Neural progenitor cell (in vitro differentiated cells): ENCODE data around the gene TRIM47. TPM values are rescaled to one million over a fixed set of nuclear protein-coding genes. Genes with fewer than 3 reads are reported as not detected.
A peak's percentile ranks its signal among the peaks of the same experiment; 100 is the strongest.

Experiments used
- DNase-seq: peaks from one replicate; pipeline ENCODE4 v3.0.0-alpha.2; 2016; ENCODE audit warnings: low spot score
- H2AFZ ChIP-seq: fragments of 200-600 bp; sonication (generic); replicated peaks from 2 replicates; pipeline ENCODE4 v1.6.1; 2016; ENCODE audit warnings: antibody characterized with exemption
- H3F3A ChIP-seq: fragments of 200-600 bp; sonication (generic); 2 replicates; pipeline ENCODE4 v1.6.1; 2016; ENCODE audit warnings: antibody characterized with exemption, low read depth
- H3K27ac ChIP-seq: fragments of 200-600 bp; sonication (generic); 2 replicates; pipeline ENCODE4 v1.5.1; 2016; ENCODE audit warnings: mild to moderate bottlenecking
- H3K27me3 ChIP-seq: fragments of 200-600 bp; sonication (generic); 2 replicates; pipeline ENCODE4 v1.6.1; 2016; ENCODE audit warnings: mild to moderate bottlenecking, moderate library complexity
- H3K36me3 ChIP-seq: fragments of 200-600 bp; sonication (generic); 2 replicates; pipeline ENCODE4 v1.5.1; 2016
- H3K4me1 ChIP-seq: fragments of 200-600 bp; sonication (generic); 2 replicates; pipeline ENCODE4 v1.6.1; 2016; ENCODE audit warnings: mixed run types
- H3K4me2 ChIP-seq: fragments of 200-600 bp; sonication (generic); 2 replicates; pipeline ENCODE4 v1.6.1; 2016
- H3K4me3 ChIP-seq: fragments of 200-600 bp; sonication (generic); 2 replicates; pipeline ENCODE4 v1.5.1; 2016
- H3K79me2 ChIP-seq: fragments of 200-600 bp; sonication (generic); 2 replicates; pipeline ENCODE4 v1.6.1; 2016; ENCODE audit warnings: low read depth
- H3K9ac ChIP-seq: fragments of 200-600 bp; sonication (generic); 2 replicates; pipeline ENCODE4 v1.6.1; 2016
- H3K9me3 ChIP-seq: fragments of 200-600 bp; sonication (generic); 2 replicates; pipeline ENCODE4 v1.5.1; 2016; ENCODE audit warnings: low read depth
- H4K20me1 ChIP-seq: fragments of 200-600 bp; sonication (generic); 2 replicates; pipeline ENCODE4 v1.6.1; 2016; ENCODE audit warnings: low read depth
- H3K27ac Mint-ChIP-seq: 3 replicates; pipeline ENCODE4 v1.8.0; 2021; ENCODE audit warnings: mixed read lengths
- H3K27me3 Mint-ChIP-seq: 2 replicates; pipeline ENCODE4 v1.8.0; 2022; ENCODE audit warnings: low read depth, mild to moderate bottlenecking, inconsistent platforms, moderate library complexity, mixed read lengths; ENCODE audit not compliant: insufficient read depth
- H3K36me3 Mint-ChIP-seq: 3 replicates; pipeline ENCODE4 v1.8.0; 2021; ENCODE audit warnings: mixed read lengths
- H3K4me1 Mint-ChIP-seq: 3 replicates; pipeline ENCODE4 v1.8.0; 2021; ENCODE audit warnings: mixed read lengths
- H3K4me3 Mint-ChIP-seq: 3 replicates; pipeline ENCODE4 v1.8.0; 2021; ENCODE audit warnings: mild to moderate bottlenecking, moderate library complexity, mixed read lengths
- H3K9me3 Mint-ChIP-seq: 3 replicates; pipeline ENCODE4 v1.8.0; 2020; ENCODE audit warnings: mixed read lengths
- EZH2 ChIP-seq: fragments of 200-600 bp; sonication (generic); IDR thresholded peaks from 2 replicates; pipeline ENCODE4 v1.6.1; 2017; ENCODE audit warnings: antibody characterized with exemption, mild to moderate bottlenecking, moderate library complexity
- EZH2phosphoT487 ChIP-seq: fragments of 200-600 bp; sonication (generic); IDR thresholded peaks from 2 replicates; pipeline ENCODE4 v1.6.1; 2017; ENCODE audit warnings: antibody characterized with exemption
- total RNA-seq: library from RNA; depleted of rRNA; stranded (reverse); fragments of >200 nt; gene quantifications from 2 replicates; pipeline ENCODE4 v1.2.3, GENCODE V29; 2015; ENCODE audit warnings: low replicate concordance
- TF ChIP-seq, protein P1 (sequence below): fragments of 200-600 bp; sonication (generic); IDR thresholded peaks from 2 replicates; pipeline ENCODE4 v1.5.1; 2017; ENCODE audit warnings: antibody characterized with exemption, mild to moderate bottlenecking

The TRIM47 gene
- total RNA-seq, 1 donor from 2014 or later, result 1.3 TPM

DNA sequence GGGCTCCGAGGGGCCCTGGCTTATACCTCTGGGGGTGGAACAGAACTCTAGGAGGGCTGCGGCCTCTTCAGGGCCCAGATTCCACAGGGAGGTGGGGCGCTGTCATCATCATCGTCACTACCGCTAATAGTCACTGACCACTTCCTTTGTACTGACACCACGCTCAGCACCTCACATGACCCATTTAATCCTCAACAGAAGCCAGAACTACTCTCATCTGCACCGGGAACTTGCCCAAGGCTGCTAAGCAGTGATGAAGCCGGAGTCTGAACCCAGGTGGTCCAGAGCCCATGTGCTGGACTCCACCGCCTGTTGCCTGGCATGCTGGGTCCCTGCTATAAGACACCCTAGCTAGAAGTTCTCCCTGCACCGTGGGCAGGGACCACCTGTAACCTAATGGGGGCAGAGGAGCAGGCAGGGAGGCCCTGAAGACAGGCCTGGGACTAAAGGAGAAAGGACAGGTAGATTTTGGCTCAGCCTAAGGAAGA is 46.2 kb downstream of the TRIM47 start:
- H3K27me3 Mint-ChIP-seq, result peaks cover 8% of the 10 kb centered on the region
- H3K9me3 Mint-ChIP-seq, result no peaks in the 10 kb centered on the region
- H3K4me1 Mint-ChIP-seq, result peaks cover 20% of the 10 kb centered on the region
- no peaks in the 10 kb centered on the region for H3K36me3 Mint-ChIP-seq
- no peak for DNase-seq
- no peak overlapping the region for H3K27ac Mint-ChIP-seq
- Histone ChIP-seq H3K36me3 (no peaks in the 10 kb centered on the region), H3K27me3 (no peaks in the 10 kb centered on the region), H3K9me3 (no peaks in the 10 kb centered on the region), H3K4me1 (peaks cover 23% of the 10 kb centered on the region), H3K4me2 (no peak overlapping the region), H3F3A (peaks cover 24% of the 10 kb centered on the region), H2AFZ (no peak overlapping the region), H3K9ac (no peak overlapping the region), H3K27ac (no peak overlapping the region), H4K20me1 (no peaks in the 10 kb centered on the region), H3K4me3 (no peak overlapping the region), H3K79me2 (no peaks in the 10 kb centered on the region)
- H3K4me3 Mint-ChIP-seq, result peak overlapping the region; percentile 37
- TF ChIP-seq EZH2phosphoT487 (no peak), EZH2 (no peak)
- TF ChIP-seq, protein P1, sequence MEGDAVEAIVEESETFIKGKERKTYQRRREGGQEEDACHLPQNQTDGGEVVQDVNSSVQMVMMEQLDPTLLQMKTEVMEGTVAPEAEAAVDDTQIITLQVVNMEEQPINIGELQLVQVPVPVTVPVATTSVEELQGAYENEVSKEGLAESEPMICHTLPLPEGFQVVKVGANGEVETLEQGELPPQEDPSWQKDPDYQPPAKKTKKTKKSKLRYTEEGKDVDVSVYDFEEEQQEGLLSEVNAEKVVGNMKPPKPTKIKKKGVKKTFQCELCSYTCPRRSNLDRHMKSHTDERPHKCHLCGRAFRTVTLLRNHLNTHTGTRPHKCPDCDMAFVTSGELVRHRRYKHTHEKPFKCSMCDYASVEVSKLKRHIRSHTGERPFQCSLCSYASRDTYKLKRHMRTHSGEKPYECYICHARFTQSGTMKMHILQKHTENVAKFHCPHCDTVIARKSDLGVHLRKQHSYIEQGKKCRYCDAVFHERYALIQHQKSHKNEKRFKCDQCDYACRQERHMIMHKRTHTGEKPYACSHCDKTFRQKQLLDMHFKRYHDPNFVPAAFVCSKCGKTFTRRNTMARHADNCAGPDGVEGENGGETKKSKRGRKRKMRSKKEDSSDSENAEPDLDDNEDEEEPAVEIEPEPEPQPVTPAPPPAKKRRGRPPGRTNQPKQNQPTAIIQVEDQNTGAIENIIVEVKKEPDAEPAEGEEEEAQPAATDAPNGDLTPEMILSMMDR, result no peak

DNA sequence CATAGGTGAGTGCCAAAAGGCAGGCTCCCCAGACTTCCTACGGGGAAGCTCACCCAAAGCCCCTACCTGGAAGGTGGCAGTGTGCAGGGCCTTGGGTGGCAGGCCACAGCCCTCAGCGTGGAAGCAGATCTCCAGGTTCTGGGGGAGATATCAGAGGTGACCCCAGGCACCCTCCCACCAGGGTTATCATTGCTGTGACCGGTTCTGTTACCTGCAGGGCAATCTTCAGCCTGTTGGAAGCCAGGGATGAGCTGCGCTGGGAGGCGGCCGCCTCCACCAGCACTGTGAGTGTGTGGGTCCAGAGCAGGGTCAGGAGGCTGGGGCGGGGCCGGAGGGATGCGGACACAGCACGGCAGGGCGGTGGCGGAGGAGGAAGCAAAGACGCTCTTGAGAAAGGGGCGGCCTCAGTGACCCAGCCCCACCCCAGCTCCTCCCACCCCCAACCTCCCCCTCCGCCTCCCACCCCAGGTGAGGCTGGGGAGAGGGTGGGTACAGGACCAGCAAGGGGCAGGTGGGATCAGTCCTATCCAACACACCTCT is 47.3 kb downstream of the TRIM47 start:
- H3K4me2 ChIP-seq, result no peak overlapping the region
- H3K36me3 ChIP-seq, result no peaks in the 10 kb centered on the region
- Mint-ChIP-seq H3K36me3 (no peaks in the 10 kb centered on the region), H3K27ac (no peak overlapping the region), H3K27me3 (peaks cover 8% of the 10 kb centered on the region), H3K4me1 (peaks cover 25% of the 10 kb centered on the region), H3K4me3 (no peak overlapping the region), H3K9me3 (no peaks in the 10 kb centered on the region)
- no peaks in the 10 kb centered on the region for H3K27me3 ChIP-seq
- no peak overlapping the region for H3K27ac ChIP-seq
- DNase-seq, result no peak
- H3F3A ChIP-seq, result peaks cover 27% of the 10 kb centered on the region
- no peak overlapping the region for H2AFZ ChIP-seq
- peaks cover 27% of the 10 kb centered on the region for H3K4me1 ChIP-seq
- no peaks in the 10 kb centered on the region for H3K79me2 ChIP-seq
- no peak for TF ChIP-seq EZH2
- TF ChIP-seq, protein P1, result no peak
- no peaks in the 10 kb centered on the region for H3K9me3 ChIP-seq
- no peaks in the 10 kb centered on the region for H4K20me1 ChIP-seq
- H3K4me3 ChIP-seq, result no peak overlapping the region
- no peak overlapping the region for H3K9ac ChIP-seq

DNA sequence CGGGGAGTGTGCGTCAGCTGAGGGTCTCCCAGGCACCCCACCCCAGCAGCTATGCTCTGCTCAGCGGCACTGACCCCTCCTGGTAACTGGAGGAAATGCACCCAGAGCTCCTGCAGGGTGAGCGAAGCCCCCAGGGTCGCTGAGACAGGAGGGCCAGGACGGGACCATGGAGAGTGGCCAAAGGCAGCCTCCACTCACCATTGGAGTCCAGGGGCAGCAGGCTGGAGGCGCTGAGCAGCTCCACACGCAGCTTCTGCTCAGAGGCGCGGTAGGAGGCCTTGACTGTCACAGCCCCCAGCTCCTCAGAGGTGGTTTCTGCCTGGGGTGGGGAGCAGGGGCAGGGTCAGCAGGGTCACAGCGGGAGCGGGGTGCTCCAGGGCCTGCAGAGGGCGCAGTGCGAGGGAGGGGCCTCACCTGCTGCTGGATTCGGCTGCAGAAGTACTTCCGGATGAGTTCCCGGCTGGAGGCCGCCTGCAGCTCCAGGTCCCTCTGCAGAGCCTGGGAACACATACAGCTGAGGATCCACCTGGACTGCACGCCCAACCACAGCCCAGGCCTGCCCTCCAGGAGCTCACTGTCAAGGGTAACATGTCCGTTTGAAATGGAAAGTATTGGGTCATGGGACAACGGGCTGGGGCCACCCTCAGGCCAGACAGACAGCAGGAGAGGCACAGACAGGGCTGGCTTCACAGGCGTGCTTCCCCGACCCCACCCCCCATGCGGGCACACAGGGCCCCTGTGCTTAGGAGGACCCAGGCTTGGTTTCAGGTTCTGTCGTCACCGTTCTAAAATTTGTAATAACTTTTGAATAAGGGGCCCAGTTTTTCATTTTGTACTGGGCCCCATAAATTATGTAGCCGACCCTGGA is 48.0 kb downstream of the TRIM47 start:
- H3K27me3 ChIP-seq, result no peaks in the 10 kb centered on the region
- Mint-ChIP-seq H3K9me3 (no peaks in the 10 kb centered on the region), H3K4me3 (no peak overlapping the region), H3K27ac (no peak overlapping the region), H3K27me3 (peaks cover 8% of the 10 kb centered on the region), H3K4me1 (peaks cover 25% of the 10 kb centered on the region), H3K36me3 (peaks cover 1% of the 10 kb centered on the region)
- TF ChIP-seq, protein P1, result peak; percentile 61
- TF ChIP-seq EZH2phosphoT487, result no peak
- no peaks in the 10 kb centered on the region for H3K9me3 ChIP-seq
- peaks cover 27% of the 10 kb centered on the region for H3F3A ChIP-seq
- H4K20me1 ChIP-seq, result no peaks in the 10 kb centered on the region
- no peak overlapping the region for H3K9ac ChIP-seq
- no peaks in the 10 kb centered on the region for H3K79me2 ChIP-seq
- H3K36me3 ChIP-seq, result no peaks in the 10 kb centered on the region
- no peak overlapping the region for H3K4me2 ChIP-seq
- no peak overlapping the region for H3K27ac ChIP-seq
- H3K4me3 ChIP-seq, result no peak overlapping the region
- peak; percentile 71 for DNase-seq
- peaks cover 27% of the 10 kb centered on the region for H3K4me1 ChIP-seq
- no peak overlapping the region for H2AFZ ChIP-seq
